GM18909 (cell line): ENCODE measurements around the gene ATRNL1.
"Not testable (repeated sequence)": the region's sequence is repeated elsewhere in the genome, so short reads cannot be mapped to it uniquely, and the experiment has no call there.

Source experiments
- ATAC-seq: cut with Tn5 transposase; IDR thresholded peaks from one replicate; pipeline ENCODE4 v1.9.1; 2021; ENCODE audit warnings: mild to moderate bottlenecking; ENCODE audit not compliant: unreplicated experiment, poor library complexity

ATRNL1 gene

GRCh38 chr10:115706488-115707076 lies 613.4 kb downstream of the ATRNL1 start:
- no peak for ATAC-seq

GRCh38 chr10:115710136-115710535 lies 617.0 kb downstream of the ATRNL1 start:
- ATAC-seq, result no peak

GRCh38 chr10:115711306-115711705 lies 618.1 kb downstream of the ATRNL1 start:
- no peak for ATAC-seq

GRCh38 chr10:115720121-115720520 lies 627.0 kb downstream of the ATRNL1 start:
- no peak for ATAC-seq

- no peak for ATAC-seq
Observed at GRCh38 chr10:115727129-115727528, 634.0 kb downstream of the ATRNL1 start.

- ATAC-seq, result no peak
Observed at GRCh38 chr10:115744089-115744488, 650.9 kb downstream of the ATRNL1 start.

GRCh38 chr10:115745943-115746342 lies 652.8 kb downstream of the ATRNL1 start:
- no peak for ATAC-seq

GRCh38 chr10:115747811-115748210 lies 654.6 kb downstream of the ATRNL1 start:
- ATAC-seq, result no peak

GRCh38 chr10:115758488-115758887 lies 665.3 kb downstream of the ATRNL1 start:
- ATAC-seq, result not testable (repeated sequence)

GRCh38 chr10:115760131-115760530 lies 667.0 kb downstream of the ATRNL1 start:
- no peak for ATAC-seq

- no peak for ATAC-seq
Observed at GRCh38 chr10:115761166-115761565, 668.0 kb downstream of the ATRNL1 start.

GRCh38 chr10:115762029-115762428 lies 668.9 kb downstream of the ATRNL1 start:
- no peak for ATAC-seq

GRCh38 chr10:115771755-115772154 lies 678.6 kb downstream of the ATRNL1 start:
- no peak for ATAC-seq

- no peak for ATAC-seq
Observed at GRCh38 chr10:115772606-115773005, 679.4 kb downstream of the ATRNL1 start.

- no peak for ATAC-seq
Observed at GRCh38 chr10:115773832-115774231, 680.7 kb downstream of the ATRNL1 start.

GRCh38 chr10:115774721-115775120 lies 681.6 kb downstream of the ATRNL1 start:
- no peak for ATAC-seq

GRCh38 chr10:115777646-115778045 lies 684.5 kb downstream of the ATRNL1 start:
- ATAC-seq, result no peak

- no peak for ATAC-seq
Observed at GRCh38 chr10:115790220-115790619, 697.1 kb downstream of the ATRNL1 start.

GRCh38 chr10:115795964-115796363 lies 702.8 kb downstream of the ATRNL1 start:
- no peak for ATAC-seq

- no peak for ATAC-seq
Observed at GRCh38 chr10:115801457-115801856, 708.3 kb downstream of the ATRNL1 start.

GRCh38 chr10:115801992-115802391 lies 708.8 kb downstream of the ATRNL1 start:
- ATAC-seq, result no peak

- ATAC-seq, result no peak
Observed at GRCh38 chr10:115802911-115803310, 709.7 kb downstream of the ATRNL1 start.

- no peak for ATAC-seq
Observed at GRCh38 chr10:115814542-115814941, 721.4 kb downstream of the ATRNL1 start.
